ENCODE data around the gene MAGEA11. TPM values are rescaled to one million over a fixed set of nuclear protein-coding genes. Genes with fewer than 3 reads are reported as not detected.
"Not testable (repeated sequence)": the region's sequence is repeated elsewhere in the genome, so short reads cannot be mapped to it uniquely, and the experiment has no call there.

The MAGEA11 gene
- polyA plus RNA-seq (ENCODE audit: insufficient read length), result not detected

- no peak for DNase-seq
Measured at GRCh38 chrX:149711545-149712236, at the start of gene MAGEA11. Gene MAGEA11, plus strand, starts transcription at chrX:149712060. Its CDS starts 1,100 bp downstream, at chrX:149713160.

GRCh38 chrX:149675088-149675487, 36.8 kb upstream of the MAGEA11 start:
- DNase-seq, result not testable (repeated sequence)

- not testable (repeated sequence) for DNase-seq
Measured at GRCh38 chrX:149675554-149675953, 36.3 kb upstream of the MAGEA11 start.

GRCh38 chrX:149679164-149679678, 32.6 kb upstream of the MAGEA11 start:
- not testable (repeated sequence) for DNase-seq

- DNase-seq, result no peak
Measured at GRCh38 chrX:149681182-149681581, 30.7 kb upstream of the MAGEA11 start.

- no peak for DNase-seq
Measured at GRCh38 chrX:149682031-149682430, 29.8 kb upstream of the MAGEA11 start.

- no peak for DNase-seq
Measured at GRCh38 chrX:149682956-149683947, 28.6 kb upstream of the MAGEA11 start.

- no peak for DNase-seq
Measured at GRCh38 chrX:149683966-149684730, 27.7 kb upstream of the MAGEA11 start.

- no peak for DNase-seq
Measured at GRCh38 chrX:149687991-149688390, 23.9 kb upstream of the MAGEA11 start.

- DNase-seq, result no peak
Measured at GRCh38 chrX:149688552-149688951, 23.3 kb upstream of the MAGEA11 start.

GRCh38 chrX:149691794-149692193, 20.1 kb upstream of the MAGEA11 start:
- DNase-seq, result no peak

GRCh38 chrX:149692686-149693272, 19.1 kb upstream of the MAGEA11 start:
- not testable (repeated sequence) for DNase-seq

GRCh38 chrX:149699761-149700160, 12.1 kb upstream of the MAGEA11 start:
- DNase-seq, result no peak

GRCh38 chrX:149704664-149705063, 7.2 kb upstream of the MAGEA11 start:
- DNase-seq, result no peak

GRCh38 chrX:149707147-149707901, 4.5 kb upstream of the MAGEA11 start:
- DNase-seq, result no peak

GRCh38 chrX:149712831-149713230, 971 bp downstream of the MAGEA11 start:
- no peak for DNase-seq

- DNase-seq, result no peak
Measured at GRCh38 chrX:149713279-149714050, 1.6 kb downstream of the MAGEA11 start.

- DNase-seq, result no peak
Measured at GRCh38 chrX:149715468-149715867, 3.6 kb downstream of the MAGEA11 start.

GRCh38 chrX:149716632-149717031, 4.8 kb downstream of the MAGEA11 start:
- DNase-seq, result no peak

- no peak for DNase-seq
Measured at GRCh38 chrX:149717803-149718202, 5.9 kb downstream of the MAGEA11 start.

Data from hindlimb muscle (tissue), 1 donor.